Measurements from ENCODE around the gene PARD3B. TPM values are rescaled to one million over a fixed set of nuclear protein-coding genes. Genes with fewer than 3 reads are reported as not detected.

The PARD3B gene
- total RNA-seq, 1 donor from 2014 or later, result 23.8 TPM

DNA sequence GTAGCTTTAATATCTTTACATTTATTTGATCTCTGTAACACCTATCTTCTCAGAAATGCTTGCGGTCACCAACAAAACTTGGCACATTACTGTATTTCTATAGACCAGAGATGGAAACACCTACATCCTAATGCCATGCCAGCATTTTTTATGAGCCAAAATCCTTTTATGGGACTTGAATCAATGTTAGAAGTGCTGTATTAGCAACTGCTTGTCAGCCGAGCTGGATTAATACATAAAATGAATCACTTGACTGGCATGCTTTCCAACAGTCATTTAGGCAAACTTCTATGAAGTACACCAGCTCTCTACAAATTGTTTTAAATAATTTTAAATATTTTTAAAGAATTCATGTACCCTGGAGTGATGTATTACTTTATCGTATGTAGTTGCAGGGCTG is 864.1 kb downstream of the PARD3B start:
- ATAC-seq (no peak), DNase-seq (no peak)
- TF ChIP-seq, protein P1, sequence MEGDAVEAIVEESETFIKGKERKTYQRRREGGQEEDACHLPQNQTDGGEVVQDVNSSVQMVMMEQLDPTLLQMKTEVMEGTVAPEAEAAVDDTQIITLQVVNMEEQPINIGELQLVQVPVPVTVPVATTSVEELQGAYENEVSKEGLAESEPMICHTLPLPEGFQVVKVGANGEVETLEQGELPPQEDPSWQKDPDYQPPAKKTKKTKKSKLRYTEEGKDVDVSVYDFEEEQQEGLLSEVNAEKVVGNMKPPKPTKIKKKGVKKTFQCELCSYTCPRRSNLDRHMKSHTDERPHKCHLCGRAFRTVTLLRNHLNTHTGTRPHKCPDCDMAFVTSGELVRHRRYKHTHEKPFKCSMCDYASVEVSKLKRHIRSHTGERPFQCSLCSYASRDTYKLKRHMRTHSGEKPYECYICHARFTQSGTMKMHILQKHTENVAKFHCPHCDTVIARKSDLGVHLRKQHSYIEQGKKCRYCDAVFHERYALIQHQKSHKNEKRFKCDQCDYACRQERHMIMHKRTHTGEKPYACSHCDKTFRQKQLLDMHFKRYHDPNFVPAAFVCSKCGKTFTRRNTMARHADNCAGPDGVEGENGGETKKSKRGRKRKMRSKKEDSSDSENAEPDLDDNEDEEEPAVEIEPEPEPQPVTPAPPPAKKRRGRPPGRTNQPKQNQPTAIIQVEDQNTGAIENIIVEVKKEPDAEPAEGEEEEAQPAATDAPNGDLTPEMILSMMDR (IDR thresholded peaks at IDR 0.05), result no peak
- Histone ChIP-seq H3K27me3 (ENCODE audit: low read depth) (no peaks in the 10 kb centered on the region), H3K27ac (no peak overlapping the region), H3K9me3 (no peaks in the 10 kb centered on the region), H3K36me3 (no peaks in the 10 kb centered on the region), H3K4me3 (no peak overlapping the region), H3K4me1 (no peaks in the 10 kb centered on the region)
- intact Hi-C loops (cut with DNase I), result no loop called here

DNA sequence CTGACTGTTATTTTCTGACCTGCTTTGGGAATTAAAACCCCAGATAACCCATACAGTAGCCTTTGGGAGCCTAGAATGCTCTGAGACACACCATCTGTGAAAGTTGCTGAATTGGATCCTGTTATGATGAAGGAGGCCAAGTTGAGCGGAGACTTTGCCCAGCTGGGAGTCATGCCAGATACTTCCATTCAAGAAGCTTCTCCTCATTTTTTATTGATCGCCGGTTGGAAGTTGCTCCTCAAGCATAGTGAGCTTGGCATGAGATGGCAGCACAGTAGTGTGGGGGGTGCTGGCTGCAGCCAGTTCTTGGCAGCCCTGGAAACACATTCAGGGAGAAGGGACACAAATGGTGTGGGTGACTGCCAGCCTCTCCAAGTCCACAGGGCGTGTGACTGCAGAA is 866.3 kb downstream of the PARD3B start:
- intact Hi-C loops (cut with DNase I), result no loop called here
- Histone ChIP-seq H3K27ac (no peak overlapping the region), H3K27me3 (ENCODE audit: low read depth) (no peaks in the 10 kb centered on the region), H3K4me1 (no peaks in the 10 kb centered on the region), H3K4me3 (no peak overlapping the region), H3K36me3 (no peaks in the 10 kb centered on the region), H3K9me3 (no peaks in the 10 kb centered on the region)
- no peak for ATAC-seq
- no peak for DNase-seq
- TF ChIP-seq, protein P1 (IDR thresholded peaks at IDR 0.05), result no peak

DNA sequence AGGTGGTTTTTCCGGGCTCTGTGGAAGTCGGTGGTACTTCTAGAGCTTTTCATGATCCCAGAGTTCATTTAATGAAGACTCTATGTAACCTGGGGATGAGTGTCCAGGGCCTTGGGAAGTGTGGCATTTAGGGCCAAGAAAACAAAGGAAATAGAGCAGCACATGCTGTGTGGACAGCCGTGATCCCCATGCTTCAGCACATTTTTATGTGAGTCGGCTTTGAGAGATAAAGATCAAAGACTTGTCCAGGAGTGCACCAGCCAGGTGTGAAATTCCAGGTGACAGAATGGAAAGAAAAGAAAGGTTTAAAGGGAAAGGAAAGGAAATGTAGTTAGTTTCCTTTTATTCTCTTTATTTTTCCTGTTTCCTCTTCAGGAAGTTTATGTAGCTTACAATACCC is 879.1 kb downstream of the PARD3B start:
- Histone ChIP-seq H3K9me3 (no peaks in the 10 kb centered on the region), H3K4me3 (no peak overlapping the region), H3K27ac (no peak overlapping the region), H3K36me3 (no peaks in the 10 kb centered on the region), H3K27me3 (ENCODE audit: low read depth) (no peaks in the 10 kb centered on the region), H3K4me1 (no peaks in the 10 kb centered on the region)
- DNase-seq (no peak), ATAC-seq (no peak)
- TF ChIP-seq, protein P1 (IDR thresholded peaks at IDR 0.05), result no peak
- intact Hi-C loops (cut with DNase I), result no loop called here

DNA sequence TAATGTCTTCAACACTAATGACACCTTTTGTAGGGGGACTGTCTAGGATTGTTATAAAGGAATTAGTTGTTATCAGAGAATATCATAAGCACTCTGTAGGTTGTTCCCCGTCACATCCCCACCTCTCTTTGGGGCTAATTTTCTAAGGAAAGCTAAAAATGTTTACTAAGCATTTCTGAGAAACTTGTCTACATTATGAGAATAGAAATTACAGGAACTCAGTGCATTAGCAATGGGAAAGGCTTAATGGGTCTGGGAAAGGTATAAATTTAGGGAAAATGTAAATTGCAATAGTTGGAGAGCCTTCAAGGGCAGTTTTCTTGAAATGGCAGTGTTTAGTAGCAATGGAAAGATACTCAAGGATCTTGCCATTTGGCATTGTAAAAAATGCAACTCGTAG is 879.8 kb downstream of the PARD3B start:
- DNase-seq, result no peak
- intact Hi-C loops (cut with DNase I), result no loop called here
- Histone ChIP-seq H3K4me1 (no peaks in the 10 kb centered on the region), H3K36me3 (no peaks in the 10 kb centered on the region), H3K4me3 (no peak overlapping the region), H3K27me3 (ENCODE audit: low read depth) (no peaks in the 10 kb centered on the region), H3K27ac (no peak overlapping the region), H3K9me3 (no peaks in the 10 kb centered on the region)
- no peak for ATAC-seq
- TF ChIP-seq, protein P1 (IDR thresholded peaks at IDR 0.05), result no peak

DNA sequence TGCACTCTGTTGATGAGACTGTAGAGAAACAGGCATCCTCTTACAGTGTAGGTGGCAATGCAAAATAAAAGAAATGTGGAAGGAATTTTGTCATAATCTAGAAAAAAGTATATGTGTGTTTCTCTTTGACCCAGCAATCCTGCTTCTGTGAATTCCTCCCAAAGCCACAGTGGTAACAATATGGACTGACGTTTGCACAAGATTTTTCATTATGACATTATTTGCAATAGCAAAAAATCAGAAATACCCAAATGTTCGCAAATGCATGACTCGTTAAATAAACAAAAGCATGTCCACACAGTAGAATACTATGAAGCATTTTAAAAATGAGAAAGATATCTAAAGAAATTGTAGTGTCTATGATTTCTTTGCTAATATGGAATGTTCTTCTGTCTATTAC is 881.8 kb downstream of the PARD3B start:
- Histone ChIP-seq H3K27me3 (ENCODE audit: low read depth) (no peaks in the 10 kb centered on the region), H3K4me3 (no peak overlapping the region), H3K36me3 (no peaks in the 10 kb centered on the region), H3K4me1 (no peaks in the 10 kb centered on the region), H3K27ac (no peak overlapping the region), H3K9me3 (no peaks in the 10 kb centered on the region)
- intact Hi-C loops (cut with DNase I), result no loop called here
- TF ChIP-seq, protein P1 (IDR thresholded peaks at IDR 0.05), result no peak
- no peak for DNase-seq
- ATAC-seq, result no peak

DNA sequence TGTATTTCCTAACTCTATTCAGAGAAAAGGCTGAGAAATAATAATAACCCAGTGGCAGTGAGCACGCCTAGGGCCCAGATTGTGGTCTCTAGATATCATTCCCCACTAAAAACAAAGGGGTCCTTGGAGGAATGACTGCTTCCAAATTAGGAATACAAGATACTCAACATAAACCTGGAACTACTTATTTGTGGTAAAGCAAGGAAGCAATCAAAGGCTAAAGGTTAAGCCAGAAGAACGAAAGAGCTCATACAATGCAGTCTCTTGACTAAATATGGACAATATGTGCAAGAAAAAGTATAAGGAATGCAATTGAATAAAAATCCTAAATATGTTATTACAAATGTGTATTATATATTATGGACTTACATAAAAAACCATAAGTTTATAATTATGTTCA is 883.5 kb downstream of the PARD3B start:
- H3K4me1 ChIP-seq, result no peaks in the 10 kb centered on the region
- H3K36me3 ChIP-seq, result no peaks in the 10 kb centered on the region
- H3K27me3 ChIP-seq (ENCODE audit: low read depth), result no peaks in the 10 kb centered on the region
- DNase-seq (no peak), ATAC-seq (no peak)
- no peaks in the 10 kb centered on the region for H3K9me3 ChIP-seq
- TF ChIP-seq, protein P1 (IDR thresholded peaks at IDR 0.05), result no peak
- no peak overlapping the region for H3K4me3 ChIP-seq
- intact Hi-C loops (cut with DNase I), result no loop called here
- H3K27ac ChIP-seq, result no peak overlapping the region

All from lower lobe of right lung (tissue), 2 donors.